HepG2 (cell line): ENCODE results near the gene C11orf71. TPM values are rescaled to one million over a fixed set of nuclear protein-coding genes. Genes with fewer than 3 reads are reported as not detected.
A peak's percentile ranks its signal among the peaks of the same experiment; 100 is the strongest.

Source experiments
- ATAC-seq: fragments of 200-7000 bp; cut with Tn5 transposase; 3 replicates; pipeline ENCODE4 v1.9.1; 2020; ENCODE audit warnings: mild to moderate bottlenecking, moderate library complexity
- BruUV-seq: library from RNA; stranded (reverse); fragments of 400-500 nt; replicated peaks from 2 replicates; lab custom pipeline; 2021; lab: Mats Ljungman, UMichigan
- CTCF ChIA-PET: fragments of 300-600 bp; formaldehyde crosslinking; extraction: SDS; loops from one replicate; lab custom pipeline; 2021; ENCODE audit warnings: low total read pairs, inconsistent platforms, low intra/inter-chr PET ratio; lab: Yijun Ruan, JAX
- POLR2A ChIA-PET: fragments of 350-600 bp; sonication (Branson Sonifier 250); formaldehyde crosslinking; loops from one replicate; lab custom pipeline; 2020; ENCODE audit warnings: antibody characterized with exemption, inconsistent platforms; lab: Yijun Ruan, JAX
- DNase-seq: peaks from one replicate; pipeline ENCODE4 v3.0.0-alpha.2; 2015; ENCODE audit warnings: low spot score
- FAIRE-seq: peaks from 3 replicates; lab custom pipeline; 2011; peaks lifted over from hg19 to GRCh38; lab: Jason Lieb, UNC
- H2AFZ ChIP-seq: one replicate; pipeline ENCODE4 v1.6.1; 2011; ENCODE audit warnings: low read length, inconsistent platforms
- H3K27ac ChIP-seq: fragments of 300-600 bp; 3 replicates; pipeline ENCODE4 v1.8.0; 2011; ENCODE audit warnings: mixed run types, mild to moderate bottlenecking, mixed read lengths, low read length, inconsistent platforms; ENCODE audit not compliant: insufficient read depth; ENCODE audit errors: extremely low read length
- H3K27me3 ChIP-seq, 2 experiments: fragments of 200-600 bp in 1 of 2; 2 replicates in 1 of 2; 3 replicates in 1 of 2; pipeline versions ENCODE4 v1.6.0 to v1.8.0; 2011; ENCODE audit warnings: low read length in 2 of 2, mild to moderate bottlenecking in 2 of 2, moderate library complexity in 2 of 2, inconsistent platforms in 1 of 2; ENCODE audit not compliant: insufficient read depth in 2 of 2, control insufficient read depth in 1 of 2
- H3K36me3 ChIP-seq, 2 experiments: fragments of 200-600 bp in 1 of 2; replicated peaks in 1 of 2; 2 replicates in 1 of 2; 3 replicates in 1 of 2; pipeline versions ENCODE4 v1.5.1 to v1.8.0; 2011; ENCODE audit warnings: low read length in 2 of 2, inconsistent platforms in 1 of 2; ENCODE audit not compliant: insufficient read depth in 2 of 2, control insufficient read depth in 1 of 2
- H3K4me1 ChIP-seq: 2 replicates; pipeline ENCODE4 v1.5.1; 2012; ENCODE audit warnings: low read length, inconsistent platforms; ENCODE audit not compliant: insufficient read depth
- H3K4me2 ChIP-seq: 2 replicates; pipeline ENCODE4 v1.6.0; 2011; ENCODE audit warnings: low read depth, low read length, inconsistent platforms
- H3K4me3 ChIP-seq, 3 experiments: fragments of 200-600 bp in 1 of 3; sonication (generic), shearing (Covaris generic) in 1 of 3; replicated peaks in 1 of 3; 2 replicates each; pipeline ENCODE4 v1.5.1; 2011 to 2016; ENCODE audit warnings: low read length in 3 of 3, inconsistent platforms in 2 of 3, low read depth in 2 of 3, mild to moderate bottlenecking in 2 of 3, control low read depth in 1 of 3, mixed read lengths in 1 of 3; ENCODE audit not compliant: insufficient read depth in 1 of 3
- H3K79me2 ChIP-seq: one replicate; pipeline ENCODE4 v1.6.1; 2011; ENCODE audit warnings: low read length, inconsistent platforms; ENCODE audit not compliant: insufficient read depth
- H3K9ac ChIP-seq: 2 replicates; pipeline ENCODE4 v1.6.0; 2011; ENCODE audit warnings: mild to moderate bottlenecking, low read depth, low read length, inconsistent platforms; ENCODE audit not compliant: insufficient read depth
- H3K9me3 ChIP-seq: 2 replicates; pipeline ENCODE4 v1.5.1; 2012; ENCODE audit warnings: mild to moderate bottlenecking, low read length
- H4K20me1 ChIP-seq: 2 replicates; pipeline ENCODE4 v1.6.0; 2011; ENCODE audit warnings: inconsistent platforms, mild to moderate bottlenecking, low read length, moderate library complexity; ENCODE audit not compliant: insufficient read depth
- CCAR2 ChIP-seq: fragments of 200-400 bp; formaldehyde crosslinking; optimal IDR thresholded peaks from 2 replicates; pipeline ENCODE3; 2018; ENCODE audit warnings: low read depth, mild to moderate bottlenecking, low read length, moderate library complexity
- XRCC5 ChIP-seq: fragments of 200-400 bp; formaldehyde crosslinking; optimal IDR thresholded peaks from 2 replicates; pipeline ENCODE3; 2017; ENCODE audit warnings: mild to moderate bottlenecking, low read length
- ZKSCAN5 ChIP-seq: sonication (generic); formaldehyde crosslinking; IDR thresholded peaks from 2 replicates; pipeline ENCODE4 v1.5.1; 2020; ENCODE audit warnings: mild to moderate bottlenecking, missing genetic modification reagents
- ZNF282 ChIP-seq: fragments of 450-650 bp; IDR thresholded peaks from 2 replicates; pipeline ENCODE4 v1.6.1; 2018; ENCODE audit not compliant: partially characterized antibody
- ZNF432 ChIP-seq: sonication (generic); formaldehyde crosslinking; IDR thresholded peaks from 2 replicates; pipeline ENCODE4 v1.5.0; 2020; ENCODE audit warnings: missing genetic modification reagents, mild to moderate bottlenecking, borderline replicate concordance
- ZNF557 ChIP-seq: sonication (generic); formaldehyde crosslinking; IDR thresholded peaks from 2 replicates; pipeline ENCODE4 v1.4.0; 2020; ENCODE audit warnings: missing genetic modification reagents
- WGBS: methylation state at CpG from one replicate; pipeline ENCODE4 v1.1.6; 2017; ENCODE audit warnings: low lambda C conversion rate; 5-methylcytosine and 5-hydroxymethylcytosine counted together
- in situ Hi-C: cut with HindIII; loops from 2 replicates; pipeline ENCODE4 v1.10.0; 2017; ENCODE audit warnings: low pct_unique_long_range_greater_than_20kb; ENCODE audit not compliant: extremely low pct_ligation_motif_present
- intact Hi-C: fragments of 100-400 bp; cut with micrococcal nuclease; formaldehyde crosslinking; loops from one replicate; pipeline ENCODE4 v1.10.0; 2022; ENCODE audit not compliant: unreplicated experiment
- polyA plus RNA-seq, 8 experiments: library from polyadenylated mRNA; depleted of rRNA in 3 of 8; stranded (reverse) in 7 of 8; unstranded in 1 of 8; fragments of >200 nt; fragmentation: Illumina TruSeq in 4 of 8; extraction: Trizol in 4 of 8; gene quantifications; 2 replicates each; pipeline versions ENCODE4 v1.2.1 to v1.2.3, GENCODE V29; 2011 to 2016; ENCODE audit warnings: low read depth in 4 of 8, missing spikeins in 1 of 8, mixed read lengths in 1 of 8; ENCODE audit not compliant: insufficient read depth in 1 of 8
- total RNA-seq, 5 experiments: library from RNA; depleted of rRNA; stranded (reverse); fragments of >200 nt; fragmentation: Illumina TruSeq; extraction: Trizol; gene quantifications; 2 replicates each; pipeline ENCODE4 v1.2.3, GENCODE V29; 2016; ENCODE audit warnings: low read depth in 1 of 5
- TF ChIP-seq, protein P1 (sequence below): sonication (generic); formaldehyde crosslinking; IDR thresholded peaks from 2 replicates; pipeline ENCODE4 v1.4.0; 2020; ENCODE audit warnings: missing genetic modification reagents

C11orf71 gene
- total and polyA plus RNA-seq, 2 of the 13 experiments (the other 11 are each of a cell fraction or from before 2014, with no cell fraction given) = 7.1 to 7.8 TPM

DNA sequence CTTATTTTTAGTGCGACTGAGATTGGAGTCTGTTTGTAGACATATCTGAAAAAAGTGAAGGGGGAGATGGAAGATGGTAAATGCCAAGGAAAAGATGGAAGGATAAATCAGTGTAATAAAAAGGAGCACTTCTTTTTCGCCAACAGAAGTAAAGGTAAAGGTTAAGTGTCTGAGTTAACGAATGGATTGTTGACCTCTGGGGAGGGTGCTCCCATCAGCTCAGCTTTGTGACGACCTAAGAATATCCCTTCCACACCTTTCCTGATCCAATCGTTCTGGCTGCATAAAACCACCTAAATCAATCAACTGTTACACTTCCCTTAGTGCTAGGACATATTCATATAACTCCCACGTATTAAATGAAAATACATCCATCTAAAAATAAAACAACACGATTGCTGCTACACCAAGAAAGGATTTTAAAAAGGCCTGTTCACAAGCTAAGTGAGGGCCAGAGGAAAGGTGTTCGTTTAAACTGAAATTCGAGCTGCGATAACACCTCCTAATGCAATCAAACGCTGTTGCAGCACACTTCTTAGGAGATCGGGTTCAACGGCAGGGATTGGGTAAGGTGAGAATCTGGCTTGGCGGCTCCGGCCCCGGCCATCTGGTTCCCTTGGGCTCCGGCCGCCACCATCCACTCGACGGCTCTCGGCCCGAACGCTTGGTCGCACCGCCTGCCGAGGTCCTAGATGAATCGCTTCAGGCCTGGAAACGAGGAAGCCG, 658 bp downstream of the C11orf71 start (continued):
- TF ChIP-seq CCAR2 = no peak
- TF ChIP-seq, protein P1, sequence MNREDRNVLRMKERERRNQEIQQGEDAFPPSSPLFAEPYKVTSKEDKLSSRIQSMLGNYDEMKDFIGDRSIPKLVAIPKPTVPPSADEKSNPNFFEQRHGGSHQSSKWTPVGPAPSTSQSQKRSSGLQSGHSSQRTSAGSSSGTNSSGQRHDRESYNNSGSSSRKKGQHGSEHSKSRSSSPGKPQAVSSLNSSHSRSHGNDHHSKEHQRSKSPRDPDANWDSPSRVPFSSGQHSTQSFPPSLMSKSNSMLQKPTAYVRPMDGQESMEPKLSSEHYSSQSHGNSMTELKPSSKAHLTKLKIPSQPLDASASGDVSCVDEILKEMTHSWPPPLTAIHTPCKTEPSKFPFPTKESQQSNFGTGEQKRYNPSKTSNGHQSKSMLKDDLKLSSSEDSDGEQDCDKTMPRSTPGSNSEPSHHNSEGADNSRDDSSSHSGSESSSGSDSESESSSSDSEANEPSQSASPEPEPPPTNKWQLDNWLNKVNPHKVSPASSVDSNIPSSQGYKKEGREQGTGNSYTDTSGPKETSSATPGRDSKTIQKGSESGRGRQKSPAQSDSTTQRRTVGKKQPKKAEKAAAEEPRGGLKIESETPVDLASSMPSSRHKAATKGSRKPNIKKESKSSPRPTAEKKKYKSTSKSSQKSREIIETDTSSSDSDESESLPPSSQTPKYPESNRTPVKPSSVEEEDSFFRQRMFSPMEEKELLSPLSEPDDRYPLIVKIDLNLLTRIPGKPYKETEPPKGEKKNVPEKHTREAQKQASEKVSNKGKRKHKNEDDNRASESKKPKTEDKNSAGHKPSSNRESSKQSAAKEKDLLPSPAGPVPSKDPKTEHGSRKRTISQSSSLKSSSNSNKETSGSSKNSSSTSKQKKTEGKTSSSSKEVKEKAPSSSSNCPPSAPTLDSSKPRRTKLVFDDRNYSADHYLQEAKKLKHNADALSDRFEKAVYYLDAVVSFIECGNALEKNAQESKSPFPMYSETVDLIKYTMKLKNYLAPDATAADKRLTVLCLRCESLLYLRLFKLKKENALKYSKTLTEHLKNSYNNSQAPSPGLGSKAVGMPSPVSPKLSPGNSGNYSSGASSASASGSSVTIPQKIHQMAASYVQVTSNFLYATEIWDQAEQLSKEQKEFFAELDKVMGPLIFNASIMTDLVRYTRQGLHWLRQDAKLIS (CRISPR knock-in tag) = no peak

DNA sequence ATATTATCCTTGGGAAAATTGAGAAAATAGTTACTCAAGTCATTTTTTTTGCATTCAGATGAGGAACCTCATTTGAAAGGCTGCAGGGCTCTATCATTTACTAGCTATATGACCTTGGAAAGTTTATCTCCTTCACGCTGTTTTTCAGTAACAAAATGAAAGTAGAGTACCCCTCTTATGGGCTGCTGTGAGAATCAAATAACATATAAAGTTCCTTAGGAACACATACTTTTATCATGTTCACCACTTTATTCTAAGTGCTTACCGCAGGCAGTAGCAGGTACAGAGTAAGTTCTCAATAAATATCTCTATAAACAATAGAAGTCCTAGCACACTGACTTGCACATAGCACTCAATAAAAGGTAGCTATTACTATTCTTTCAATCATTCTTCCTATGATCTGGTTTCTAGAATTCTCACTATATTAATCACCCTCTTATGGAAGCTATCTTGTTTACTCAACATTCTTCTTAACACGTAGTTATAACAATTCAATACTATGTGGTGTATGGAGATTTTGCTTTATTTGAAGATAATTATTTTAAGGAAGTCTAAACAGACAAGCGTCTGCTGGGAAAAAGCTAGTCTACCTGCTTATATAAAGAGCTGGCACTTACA, 1.9 kb downstream of the C11orf71 start:
- Histone ChIP-seq H3K4me3 (no peak overlapping the region; a peak in 1 of 6 replicates), H2AFZ (no peak overlapping the region), H3K36me3 (no peaks in the 10 kb centered on the region; a peak in 1 of 5 replicates), H3K4me2 (peak overlapping the region; percentile 97), H3K4me1 (peaks cover 37% of the 10 kb centered on the region), H3K79me2 (peaks cover 43% of the 10 kb centered on the region), H3K27me3 (peaks cover 0 to 3% of the 10 kb centered on the region in 2 experiments; a peak in 1 of 5 replicates), H4K20me1 (no peaks in the 10 kb centered on the region), H3K9ac (no peak overlapping the region), H3K9me3 (no peaks in the 10 kb centered on the region), H3K27ac (no peak overlapping the region)
- DNase-seq = no peak
- ATAC-seq = no peak
- ChIA-PET POLR2A (no interaction called here), CTCF (no interaction called here)
- TF ChIP-seq XRCC5 = no peak
- no peak for TF ChIP-seq ZNF432 (CRISPR knock-in tag)
- TF ChIP-seq ZKSCAN5 (CRISPR knock-in tag) = no peak
- no peak for TF ChIP-seq ZNF557 (CRISPR knock-in tag)
- no peak for TF ChIP-seq ZNF282
- intact Hi-C loops = no loop called here
- FAIRE-seq = no peak
- no TSS peak for BruUV-seq
- in situ Hi-C loops = no loop called here
- 98% methylated on average over 4 of the region's 4 CpGs for WGBS
